Panc1 (cell line): ENCODE results near the gene FHIT. TPM values are rescaled to one million over a fixed set of nuclear protein-coding genes. Genes with fewer than 3 reads are reported as not detected.

Source experiments
- ATAC-seq: fragments of 200-7000 bp; cut with Tn5 transposase; 2 replicates; pipeline ENCODE4 v1.9.1; 2020; ENCODE audit warnings: mild to moderate bottlenecking, moderate library complexity
- BruUV-seq: library from RNA; stranded (reverse); fragments of 400-500 nt; replicated peaks from 2 replicates; lab custom pipeline; 2021; lab: Mats Ljungman, UMichigan
- CTCF ChIA-PET: fragments of 300-600 bp; sonication (Branson Sonifier 250); formaldehyde crosslinking; loops from one replicate; lab custom pipeline; 2022; ENCODE audit warnings: antibody characterized with exemption; lab: Charles Lee
- POLR2A ChIA-PET: fragments of 300-600 bp; sonication (Branson Sonifier 250); formaldehyde crosslinking; loops from one replicate; lab custom pipeline; 2022; ENCODE audit warnings: antibody characterized with exemption; lab: Charles Lee
- DNase-seq: peaks from one replicate; pipeline ENCODE4 v3.0.0-alpha.2; 2010; ENCODE audit warnings: low read depth, low spot score
- H3K27ac ChIP-seq: 2 replicates; pipeline ENCODE4 v1.5.1; 2011; ENCODE audit warnings: mild to moderate bottlenecking, low read length, inconsistent platforms
- H3K27me3 ChIP-seq: fragments of 200-500 bp; sonication (Bioruptor generic); 2 replicates; pipeline ENCODE4 v1.6.0; 2014; ENCODE audit warnings: low read length, inconsistent platforms; ENCODE audit not compliant: control insufficient read depth, insufficient read depth
- H3K36me3 ChIP-seq: fragments of 200-500 bp; sonication (Bioruptor generic); 2 replicates; pipeline ENCODE4 v1.5.1; 2014; ENCODE audit warnings: inconsistent platforms, mild to moderate bottlenecking, low read length, moderate library complexity; ENCODE audit not compliant: control insufficient read depth, insufficient read depth
- H3K4me1 ChIP-seq: 2 replicates; pipeline ENCODE4 v1.5.1; 2011; ENCODE audit warnings: inconsistent platforms, mild to moderate bottlenecking, low read length, moderate library complexity; ENCODE audit not compliant: control insufficient read depth, insufficient read depth
- H3K4me3 ChIP-seq, 2 experiments: 2 replicates each; pipeline ENCODE4 v1.5.1; 2011 to 2012; ENCODE audit warnings: low read depth in 2 of 2, low read length in 2 of 2, mild to moderate bottlenecking in 2 of 2, inconsistent platforms in 1 of 2, moderate library complexity in 1 of 2
- H3K9me3 ChIP-seq: fragments of 200-500 bp; sonication (Bioruptor generic); 2 replicates; pipeline ENCODE4 v1.5.1; 2014; ENCODE audit warnings: low read depth, mild to moderate bottlenecking, inconsistent platforms, low read length, moderate library complexity; ENCODE audit not compliant: control insufficient read depth, insufficient read depth
- POLR2AphosphoS5 ChIP-seq: IDR thresholded peaks from 2 replicates; pipeline ENCODE4 v1.6.1; 2012; ENCODE audit warnings: mild to moderate bottlenecking, low read depth, low read length, moderate library complexity
- SIN3A ChIP-seq: IDR thresholded peaks from 2 replicates; pipeline ENCODE4 v1.6.1; 2012; ENCODE audit warnings: low read depth, mild to moderate bottlenecking, low read length, moderate library complexity, borderline replicate concordance; ENCODE audit not compliant: insufficient read depth
- TCF7L2 ChIP-seq: IDR thresholded peaks from 2 replicates; pipeline ENCODE4 v1.6.1; 2011; ENCODE audit warnings: mild to moderate bottlenecking, low read depth, low read length, inconsistent platforms
- in situ Hi-C: cut with HindIII; loops from 2 replicates; pipeline ENCODE4 v1.10.0; 2016; ENCODE audit warnings: low sequenced_read_pairs, low pct_unique_long_range_greater_than_20kb
- intact Hi-C: fragments of 100-400 bp; cut with micrococcal nuclease; formaldehyde crosslinking; loops from one replicate; pipeline ENCODE4 v1.10.0; 2022; ENCODE audit not compliant: unreplicated experiment
- total RNA-seq: library from RNA; stranded (reverse); gene quantifications from one replicate; pipeline ENCODE4 v1.2.1, GENCODE V29; 2021; ENCODE audit not compliant: unreplicated experiment
- TF ChIP-seq, protein P1 (sequence below): fragments of 450-650 bp; IDR thresholded peaks from 2 replicates; pipeline ENCODE4 v1.5.1; 2017; ENCODE audit warnings: mild to moderate bottlenecking
- TF ChIP-seq, protein P2 (sequence below), 2 experiments: IDR thresholded peaks; 2 replicates each; pipeline ENCODE4 v1.6.1; 2011 to 2012; ENCODE audit warnings: low read depth in 2 of 2, control low read depth in 1 of 2, low read length in 1 of 2, mild to moderate bottlenecking in 1 of 2, moderate library complexity in 1 of 2; ENCODE audit not compliant: insufficient read depth in 1 of 2

The FHIT gene
- total RNA-seq, 1 experiment from 2014 or later: 2.2 TPM

DNA sequence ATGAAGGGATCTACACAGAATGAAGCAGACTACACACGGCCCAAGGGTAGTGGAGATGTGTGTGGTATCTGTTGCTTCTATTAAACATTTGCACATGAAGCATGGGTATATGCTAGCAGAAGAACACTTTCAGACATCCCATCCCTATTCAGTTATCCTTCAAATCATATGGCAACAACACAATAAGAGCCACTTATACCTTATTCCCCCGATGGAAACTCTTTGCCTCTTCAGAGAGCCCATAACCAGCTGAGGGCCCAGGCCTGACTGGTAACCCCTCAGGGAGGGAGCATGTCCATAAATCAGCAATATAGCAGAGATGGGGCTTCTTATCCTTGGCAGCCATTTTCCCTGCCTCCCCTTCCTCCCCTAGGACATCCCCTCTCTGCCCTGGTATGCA is 210.6 kb downstream of the FHIT start:
- no peak overlapping the region for H3K27ac ChIP-seq
- TF ChIP-seq POLR2AphosphoS5: no peak
- TF ChIP-seq TCF7L2: no peak
- no peak for TF ChIP-seq SIN3A
- TF ChIP-seq, protein P1, sequence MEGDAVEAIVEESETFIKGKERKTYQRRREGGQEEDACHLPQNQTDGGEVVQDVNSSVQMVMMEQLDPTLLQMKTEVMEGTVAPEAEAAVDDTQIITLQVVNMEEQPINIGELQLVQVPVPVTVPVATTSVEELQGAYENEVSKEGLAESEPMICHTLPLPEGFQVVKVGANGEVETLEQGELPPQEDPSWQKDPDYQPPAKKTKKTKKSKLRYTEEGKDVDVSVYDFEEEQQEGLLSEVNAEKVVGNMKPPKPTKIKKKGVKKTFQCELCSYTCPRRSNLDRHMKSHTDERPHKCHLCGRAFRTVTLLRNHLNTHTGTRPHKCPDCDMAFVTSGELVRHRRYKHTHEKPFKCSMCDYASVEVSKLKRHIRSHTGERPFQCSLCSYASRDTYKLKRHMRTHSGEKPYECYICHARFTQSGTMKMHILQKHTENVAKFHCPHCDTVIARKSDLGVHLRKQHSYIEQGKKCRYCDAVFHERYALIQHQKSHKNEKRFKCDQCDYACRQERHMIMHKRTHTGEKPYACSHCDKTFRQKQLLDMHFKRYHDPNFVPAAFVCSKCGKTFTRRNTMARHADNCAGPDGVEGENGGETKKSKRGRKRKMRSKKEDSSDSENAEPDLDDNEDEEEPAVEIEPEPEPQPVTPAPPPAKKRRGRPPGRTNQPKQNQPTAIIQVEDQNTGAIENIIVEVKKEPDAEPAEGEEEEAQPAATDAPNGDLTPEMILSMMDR: no peak
- TF ChIP-seq, protein P2, sequence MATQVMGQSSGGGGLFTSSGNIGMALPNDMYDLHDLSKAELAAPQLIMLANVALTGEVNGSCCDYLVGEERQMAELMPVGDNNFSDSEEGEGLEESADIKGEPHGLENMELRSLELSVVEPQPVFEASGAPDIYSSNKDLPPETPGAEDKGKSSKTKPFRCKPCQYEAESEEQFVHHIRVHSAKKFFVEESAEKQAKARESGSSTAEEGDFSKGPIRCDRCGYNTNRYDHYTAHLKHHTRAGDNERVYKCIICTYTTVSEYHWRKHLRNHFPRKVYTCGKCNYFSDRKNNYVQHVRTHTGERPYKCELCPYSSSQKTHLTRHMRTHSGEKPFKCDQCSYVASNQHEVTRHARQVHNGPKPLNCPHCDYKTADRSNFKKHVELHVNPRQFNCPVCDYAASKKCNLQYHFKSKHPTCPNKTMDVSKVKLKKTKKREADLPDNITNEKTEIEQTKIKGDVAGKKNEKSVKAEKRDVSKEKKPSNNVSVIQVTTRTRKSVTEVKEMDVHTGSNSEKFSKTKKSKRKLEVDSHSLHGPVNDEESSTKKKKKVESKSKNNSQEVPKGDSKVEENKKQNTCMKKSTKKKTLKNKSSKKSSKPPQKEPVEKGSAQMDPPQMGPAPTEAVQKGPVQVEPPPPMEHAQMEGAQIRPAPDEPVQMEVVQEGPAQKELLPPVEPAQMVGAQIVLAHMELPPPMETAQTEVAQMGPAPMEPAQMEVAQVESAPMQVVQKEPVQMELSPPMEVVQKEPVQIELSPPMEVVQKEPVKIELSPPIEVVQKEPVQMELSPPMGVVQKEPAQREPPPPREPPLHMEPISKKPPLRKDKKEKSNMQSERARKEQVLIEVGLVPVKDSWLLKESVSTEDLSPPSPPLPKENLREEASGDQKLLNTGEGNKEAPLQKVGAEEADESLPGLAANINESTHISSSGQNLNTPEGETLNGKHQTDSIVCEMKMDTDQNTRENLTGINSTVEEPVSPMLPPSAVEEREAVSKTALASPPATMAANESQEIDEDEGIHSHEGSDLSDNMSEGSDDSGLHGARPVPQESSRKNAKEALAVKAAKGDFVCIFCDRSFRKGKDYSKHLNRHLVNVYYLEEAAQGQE (IDR thresholded peaks at IDR 0.05; ENCODE audit: insufficient read depth in 1 of 2, low read depth in 2 of 2, low read length in 1 of 2): no peak
- ChIA-PET POLR2A (no interaction called here), CTCF (no interaction called here)
- DNase-seq (no peak), ATAC-seq (no peak)
- in situ Hi-C loops (no loop called here), intact Hi-C loops (no loop called here)
- H3K4me3 ChIP-seq: no peak overlapping the region
- H3K9me3 ChIP-seq: no peaks in the 10 kb centered on the region
- H3K27me3 ChIP-seq: no peaks in the 10 kb centered on the region
- no peaks in the 10 kb centered on the region for H3K36me3 ChIP-seq
- BruUV-seq: no TSS peak
- H3K4me1 ChIP-seq: no peaks in the 10 kb centered on the region

DNA sequence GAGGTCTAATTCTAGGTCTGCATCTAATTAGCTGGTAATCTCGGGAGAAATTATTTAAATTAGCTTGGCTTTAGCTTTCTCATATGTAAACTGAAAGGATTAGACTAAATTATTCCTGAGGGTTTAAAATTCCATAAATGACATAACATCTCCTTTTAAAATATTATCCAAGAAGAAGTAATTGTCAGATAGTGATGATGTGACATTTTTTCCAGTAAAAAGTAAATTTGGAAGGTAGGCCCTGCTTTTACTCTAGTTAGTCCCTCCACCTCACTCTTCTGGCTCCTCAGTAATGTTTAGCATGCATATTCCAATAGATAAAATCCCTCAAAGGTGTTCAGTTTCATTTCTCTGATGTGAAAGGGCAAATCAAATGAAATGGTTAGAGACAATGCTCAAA is 215.7 kb downstream of the FHIT start:
- Histone ChIP-seq H3K36me3 (no peaks in the 10 kb centered on the region), H3K4me1 (no peaks in the 10 kb centered on the region), H3K27ac (no peak overlapping the region), H3K4me3 (no peak overlapping the region), H3K9me3 (no peaks in the 10 kb centered on the region), H3K27me3 (no peaks in the 10 kb centered on the region)
- ATAC-seq (no peak), DNase-seq (no peak)
- in situ Hi-C loops (no loop called here), intact Hi-C loops (no loop called here)
- POLR2A ChIA-PET: interaction anchor here (0.6 kb wide), 1 partner anchor 228 kb away, joined by 3 read pairs; no protein-coding TSS in a partner anchor
- no TSS peak for BruUV-seq
- no peak for TF ChIP-seq SIN3A
- TF ChIP-seq POLR2AphosphoS5: no peak
- no peak for TF ChIP-seq TCF7L2
- TF ChIP-seq, protein P1: no peak
- TF ChIP-seq, protein P2 (IDR thresholded peaks at IDR 0.05; ENCODE audit: insufficient read depth in 1 of 2, low read depth in 2 of 2, low read length in 1 of 2): no peak
- CTCF ChIA-PET: no interaction called here
